SU-DHL-6 (cell line): ENCODE data around the gene NFIX.

Experiments
- H2AFZ ChIP-seq: fragments of 200-600 bp; sonication (generic); 2 replicates; pipeline ENCODE4 v1.6.1; 2014; ENCODE audit warnings: low read depth, mild to moderate bottlenecking, moderate library complexity, mixed read lengths, antibody characterized with exemption, low read length; ENCODE audit not compliant: severe bottlenecking
- H3F3A ChIP-seq: fragments of 200-600 bp; shearing (Covaris generic); 2 replicates; pipeline ENCODE4 v1.6.0; 2016; ENCODE audit warnings: antibody characterized with exemption, mild to moderate bottlenecking; ENCODE audit not compliant: insufficient read depth
- H3K27ac ChIP-seq: fragments of 200-600 bp; sonication (generic); 2 replicates; pipeline ENCODE4 v1.5.1; 2016; ENCODE audit warnings: low read depth, mild to moderate bottlenecking, low read length, moderate library complexity, mixed read lengths
- H3K27me3 ChIP-seq: fragments of 200-600 bp; sonication (generic), shearing (Covaris generic); 2 replicates; pipeline ENCODE4 v1.6.0; 2014; ENCODE audit warnings: mild to moderate bottlenecking, low read length
- H3K36me3 ChIP-seq: fragments of 200-600 bp; sonication (generic); 2 replicates; pipeline ENCODE4 v1.6.1; 2014; ENCODE audit warnings: mild to moderate bottlenecking, low read length, mixed read lengths
- H3K4me2 ChIP-seq: fragments of 300-600, 200-600 bp; shearing (Covaris generic), sonication (generic); 2 replicates; pipeline ENCODE4 v1.6.0; 2014; ENCODE audit warnings: low read length, low read depth, mild to moderate bottlenecking; ENCODE audit not compliant: poor library complexity, severe bottlenecking
- H3K4me3 ChIP-seq: fragments of 200-600 bp; sonication (generic); 2 replicates; pipeline ENCODE4 v1.5.1; 2014; ENCODE audit warnings: antibody characterized with exemption, low read length, mild to moderate bottlenecking, mixed read lengths; ENCODE audit not compliant: insufficient read depth, poor library complexity, severe bottlenecking
- H3K79me2 ChIP-seq: fragments of 200-600 bp; sonication (generic); 2 replicates; pipeline ENCODE4 v1.6.1; 2014; ENCODE audit warnings: mild to moderate bottlenecking, low read length, moderate library complexity; ENCODE audit not compliant: insufficient read depth
- H3K9ac ChIP-seq: fragments of 200-600 bp; sonication (generic); 2 replicates; pipeline ENCODE4 v1.7.0; 2014; ENCODE audit warnings: mild to moderate bottlenecking, low read length
- H3K9me2 ChIP-seq: fragments of 200-600 bp; sonication (generic); replicated peaks from 2 replicates; pipeline ENCODE4 v1.6.1; 2014; ENCODE audit warnings: low read length; ENCODE audit not compliant: insufficient read depth
- H3K9me3 ChIP-seq: fragments of 200-600 bp; sonication (generic); 2 replicates; pipeline ENCODE4 v1.6.1; 2014; ENCODE audit warnings: low read length, mixed read lengths; ENCODE audit not compliant: insufficient read depth
- H4K20me1 ChIP-seq: fragments of 200-600 bp; sonication (generic); 2 replicates; pipeline ENCODE4 v1.6.1; 2014; ENCODE audit warnings: low read depth, mild to moderate bottlenecking, antibody characterized with exemption, low read length, moderate library complexity, mixed read lengths
- CTCF ChIP-seq: fragments of 200-600 bp; sonication (generic); IDR thresholded peaks from one replicate; pipeline ENCODE4 v1.5.1; 2017; ENCODE audit warnings: antibody characterized with exemption, mild to moderate bottlenecking, low read length, moderate library complexity; ENCODE audit not compliant: insufficient read depth, poor library complexity, severe bottlenecking
- EZH2phosphoT487 ChIP-seq: fragments of 200-600 bp; sonication (generic), shearing (Covaris generic); conservative IDR thresholded peaks from 2 replicates; pipeline ENCODE4 v1.6.1; 2018; ENCODE audit warnings: mild to moderate bottlenecking, antibody characterized with exemption, low read length, moderate library complexity, mixed read lengths

Gene NFIX

GRCh38 chr19:13094106-13094504, 98.8 kb downstream of the NFIX start:
- Histone ChIP-seq H4K20me1 (no peaks in the 10 kb centered on the region), H3K27ac (no peak overlapping the region), H3K9ac (no peak overlapping the region), H3K27me3 (no peaks in the 10 kb centered on the region), H3K9me2 (no peaks in the 10 kb centered on the region), H3K4me2 (no peak overlapping the region), H3K79me2 (no peaks in the 10 kb centered on the region), H3K9me3 (no peaks in the 10 kb centered on the region), H2AFZ (no peak overlapping the region), H3K36me3 (peaks cover 3% of the 10 kb centered on the region; the same call in 1 of the 2 replicates), H3F3A (peaks cover 6% of the 10 kb centered on the region), H3K4me3 (no peak overlapping the region)
- no peak for TF ChIP-seq CTCF
- no peak for TF ChIP-seq EZH2phosphoT487

- Histone ChIP-seq H3K27ac (no peak overlapping the region), H3K9me3 (no peaks in the 10 kb centered on the region), H3K9ac (no peak overlapping the region), H3K36me3 (peaks cover 7% of the 10 kb centered on the region), H2AFZ (no peak overlapping the region), H3K79me2 (no peaks in the 10 kb centered on the region), H3F3A (peaks cover 7% of the 10 kb centered on the region), H3K4me2 (peak overlapping the region; percentile 44), H3K27me3 (no peaks in the 10 kb centered on the region), H4K20me1 (no peaks in the 10 kb centered on the region), H3K4me3 (no peak overlapping the region), H3K9me2 (no peaks in the 10 kb centered on the region)
- TF ChIP-seq CTCF (no peak), EZH2phosphoT487 (no peak)
Observed at GRCh38 chr19:13094771-13095392, 99.6 kb downstream of the NFIX start.

- TF ChIP-seq CTCF (no peak), EZH2phosphoT487 (no peak)
- no peak overlapping the region for H3K9ac ChIP-seq
- H3K27ac ChIP-seq = no peak overlapping the region
- peaks cover 12% of the 10 kb centered on the region for H3F3A ChIP-seq
- peak overlapping the region; percentile 44 for H3K4me2 ChIP-seq
- no peaks in the 10 kb centered on the region for H3K9me3 ChIP-seq
- H3K79me2 ChIP-seq = no peaks in the 10 kb centered on the region
- H3K36me3 ChIP-seq = peaks cover 12% of the 10 kb centered on the region
- no peaks in the 10 kb centered on the region for H3K27me3 ChIP-seq
- H2AFZ ChIP-seq = no peak overlapping the region
- H3K4me3 ChIP-seq = no peak overlapping the region
- H4K20me1 ChIP-seq = no peaks in the 10 kb centered on the region
- no peaks in the 10 kb centered on the region for H3K9me2 ChIP-seq
Observed at GRCh38 chr19:13095393-13095784, 100.1 kb downstream of the NFIX start.
